Measurements from ENCODE around the gene HTT.

The HTT gene

GRCh38 chr4:3237712-3238560 is 163.5 kb downstream of the HTT start:
- TF ChIP-seq, protein P1, sequence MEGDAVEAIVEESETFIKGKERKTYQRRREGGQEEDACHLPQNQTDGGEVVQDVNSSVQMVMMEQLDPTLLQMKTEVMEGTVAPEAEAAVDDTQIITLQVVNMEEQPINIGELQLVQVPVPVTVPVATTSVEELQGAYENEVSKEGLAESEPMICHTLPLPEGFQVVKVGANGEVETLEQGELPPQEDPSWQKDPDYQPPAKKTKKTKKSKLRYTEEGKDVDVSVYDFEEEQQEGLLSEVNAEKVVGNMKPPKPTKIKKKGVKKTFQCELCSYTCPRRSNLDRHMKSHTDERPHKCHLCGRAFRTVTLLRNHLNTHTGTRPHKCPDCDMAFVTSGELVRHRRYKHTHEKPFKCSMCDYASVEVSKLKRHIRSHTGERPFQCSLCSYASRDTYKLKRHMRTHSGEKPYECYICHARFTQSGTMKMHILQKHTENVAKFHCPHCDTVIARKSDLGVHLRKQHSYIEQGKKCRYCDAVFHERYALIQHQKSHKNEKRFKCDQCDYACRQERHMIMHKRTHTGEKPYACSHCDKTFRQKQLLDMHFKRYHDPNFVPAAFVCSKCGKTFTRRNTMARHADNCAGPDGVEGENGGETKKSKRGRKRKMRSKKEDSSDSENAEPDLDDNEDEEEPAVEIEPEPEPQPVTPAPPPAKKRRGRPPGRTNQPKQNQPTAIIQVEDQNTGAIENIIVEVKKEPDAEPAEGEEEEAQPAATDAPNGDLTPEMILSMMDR (IDR thresholded peaks at IDR 0.05; ENCODE audit: low read depth, low read length): no peak
- H3K4me3 ChIP-seq (ENCODE audit: low read depth, low read length): no peak overlapping the region

DNA sequence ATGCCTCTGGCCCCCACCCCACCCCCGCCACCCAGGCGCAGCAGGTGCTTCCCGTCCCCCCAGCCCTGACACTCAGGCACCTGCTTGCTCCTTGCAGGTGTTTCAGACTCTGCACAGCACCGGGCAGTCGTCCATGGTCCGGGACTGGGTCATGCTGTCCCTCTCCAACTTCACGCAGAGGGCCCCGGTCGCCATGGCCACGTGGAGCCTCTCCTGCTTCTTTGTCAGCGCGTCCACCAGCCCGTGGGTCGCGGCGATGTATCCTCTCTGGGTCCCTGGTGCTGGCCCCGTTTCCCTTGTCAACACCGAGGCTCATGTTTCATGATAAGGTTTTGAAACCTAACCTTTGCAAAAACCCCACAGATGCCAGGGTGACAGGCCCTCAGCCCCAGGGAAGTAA is 164.2 kb downstream of the HTT start:
- TF ChIP-seq, protein P1 (IDR thresholded peaks at IDR 0.05; ENCODE audit: low read depth, low read length): no peak

DNA sequence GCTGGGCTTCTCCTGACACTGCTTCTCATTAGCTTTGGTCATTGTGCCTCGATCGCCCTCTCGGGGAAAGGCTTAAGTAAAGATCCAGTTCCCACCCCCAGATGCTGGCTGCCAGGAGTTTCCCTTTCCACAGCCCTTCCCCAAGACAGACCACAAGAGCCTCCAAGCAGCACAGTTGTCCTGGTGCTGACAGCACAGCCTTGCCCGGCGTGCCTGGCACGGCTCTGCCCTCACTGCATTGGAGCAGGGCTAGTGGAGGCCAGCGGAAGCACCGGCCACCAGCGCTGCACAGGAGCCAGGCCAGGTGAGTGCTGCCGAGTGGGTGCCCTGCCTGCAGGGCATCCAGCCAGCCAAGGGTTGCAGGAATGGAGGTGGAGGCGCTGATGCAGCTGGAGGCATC is 164.8 kb downstream of the HTT start:
- H3K4me3 ChIP-seq (ENCODE audit: low read depth, low read length): no peak overlapping the region
- TF ChIP-seq, protein P1 (IDR thresholded peaks at IDR 0.05; ENCODE audit: low read depth, low read length): no peak

More for the DNA sequence above, 164.2 kb downstream of the HTT start:
- H3K4me3 ChIP-seq (ENCODE audit: low read depth, low read length): no peak overlapping the region

DNA sequence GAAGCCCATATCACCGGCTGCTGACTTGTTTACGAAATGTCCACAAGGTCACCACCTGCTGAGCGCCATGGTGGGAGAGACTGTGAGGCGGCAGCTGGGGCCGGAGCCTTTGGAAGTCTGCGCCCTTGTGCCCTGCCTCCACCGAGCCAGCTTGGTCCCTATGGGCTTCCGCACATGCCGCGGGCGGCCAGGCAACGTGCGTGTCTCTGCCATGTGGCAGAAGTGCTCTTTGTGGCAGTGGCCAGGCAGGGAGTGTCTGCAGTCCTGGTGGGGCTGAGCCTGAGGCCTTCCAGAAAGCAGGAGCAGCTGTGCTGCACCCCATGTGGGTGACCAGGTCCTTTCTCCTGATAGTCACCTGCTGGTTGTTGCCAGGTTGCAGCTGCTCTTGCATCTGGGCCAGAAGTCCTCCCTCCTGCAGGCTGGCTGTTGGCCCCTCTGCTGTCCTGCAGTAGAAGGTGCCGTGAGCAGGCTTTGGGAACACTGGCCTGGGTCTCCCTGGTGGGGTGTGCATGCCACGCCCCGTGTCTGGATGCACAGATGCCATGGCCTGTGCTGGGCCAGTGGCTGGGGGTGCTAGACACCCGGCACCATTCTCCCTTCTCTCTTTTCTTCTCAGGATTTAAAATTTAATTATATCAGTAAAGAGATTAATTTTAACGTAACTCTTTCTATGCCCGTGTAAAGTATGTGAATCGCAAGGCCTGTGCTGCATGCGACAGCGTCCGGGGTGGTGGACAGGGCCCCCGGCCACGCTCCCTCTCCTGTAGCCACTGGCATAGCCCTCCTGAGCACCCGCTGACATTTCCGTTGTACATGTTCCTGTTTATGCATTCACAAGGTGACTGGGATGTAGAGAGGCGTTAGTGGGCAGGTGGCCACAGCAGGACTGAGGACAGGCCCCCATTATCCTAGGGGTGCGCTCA is 165.8 kb downstream of the HTT start:
- H3K4me3 ChIP-seq (ENCODE audit: low read depth, low read length): no peak overlapping the region
- TF ChIP-seq, protein P1 (IDR thresholded peaks at IDR 0.05; ENCODE audit: low read depth, low read length): no peak

GRCh38 chr4:3240936-3241522 is 166.5 kb downstream of the HTT start:
- TF ChIP-seq, protein P1 (IDR thresholded peaks at IDR 0.05; ENCODE audit: low read depth, low read length): no peak
- H3K4me3 ChIP-seq (ENCODE audit: low read depth, low read length): no peak overlapping the region

DNA sequence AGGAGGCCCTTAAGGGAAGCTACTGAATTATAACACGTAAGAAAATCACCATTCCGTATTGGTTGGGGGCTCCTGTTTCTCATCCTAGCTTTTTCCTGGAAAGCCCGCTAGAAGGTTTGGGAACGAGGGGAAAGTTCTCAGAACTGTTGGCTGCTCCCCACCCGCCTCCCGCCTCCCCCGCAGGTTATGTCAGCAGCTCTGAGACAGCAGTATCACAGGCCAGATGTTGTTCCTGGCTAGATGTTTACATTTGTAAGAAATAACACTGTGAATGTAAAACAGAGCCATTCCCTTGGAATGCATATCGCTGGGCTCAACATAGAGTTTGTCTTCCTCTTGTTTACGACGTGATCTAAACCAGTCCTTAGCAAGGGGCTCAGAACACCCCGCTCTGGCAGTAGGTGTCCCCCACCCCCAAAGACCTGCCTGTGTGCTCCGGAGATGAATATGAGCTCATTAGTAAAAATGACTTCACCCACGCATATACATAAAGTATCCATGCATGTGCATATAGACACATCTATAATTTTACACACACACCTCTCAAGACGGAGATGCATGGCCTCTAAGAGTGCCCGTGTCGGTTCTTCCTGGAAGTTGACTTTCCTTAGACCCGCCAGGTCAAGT is 167.5 kb downstream of the HTT start:
- H3K4me3 ChIP-seq (ENCODE audit: low read depth, low read length): no peak overlapping the region
- TF ChIP-seq, protein P1 (IDR thresholded peaks at IDR 0.05; ENCODE audit: low read depth, low read length): no peak

Data from WI38 (cell line).